Measurements from ENCODE around the gene SYP. TPM values are rescaled to one million over a fixed set of nuclear protein-coding genes. Genes with fewer than 3 reads are reported as not detected.
A peak's percentile ranks its signal among the peaks of the same experiment; 100 is the strongest.

Gene SYP
- total RNA-seq, 2 donors from 2014 or later = 6.4 to 7.4 TPM

DNA sequence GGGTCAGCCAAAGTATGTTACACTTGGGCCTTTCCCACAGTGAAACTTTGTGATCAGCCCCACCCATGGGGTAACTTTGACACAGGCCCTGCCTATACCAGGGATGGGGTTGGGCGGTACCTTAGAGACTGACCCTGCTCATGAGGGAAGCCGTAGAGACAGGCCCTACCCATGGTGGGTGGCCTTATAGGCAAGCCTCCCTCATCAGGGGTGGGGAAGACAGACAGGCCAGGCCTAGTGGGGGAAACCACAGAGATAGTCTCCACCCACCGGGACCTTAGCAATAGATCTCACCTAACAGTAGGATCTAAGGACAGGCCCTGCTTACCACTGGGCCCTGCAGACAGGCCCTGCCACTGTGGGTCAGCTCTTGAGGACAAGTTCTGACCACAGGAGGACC lies 21.5 kb downstream of the SYP start:
- Histone ChIP-seq H3K9me3 (no peaks in the 10 kb centered on the region), H3K36me3 (no peaks in the 10 kb centered on the region), H3K4me1 (no peaks in the 10 kb centered on the region), H3K4me3 (no peak overlapping the region), H3K27me3 (no peaks in the 10 kb centered on the region), H3K9ac (ENCODE audit: low read depth in 2 of 2, low read length in 2 of 2) (no peak overlapping the region), H3K27ac (no peak overlapping the region)
- DNase-seq = no peak
- intact Hi-C loops (cut with DNase I) = no loop called here
- TF ChIP-seq, protein P1, sequence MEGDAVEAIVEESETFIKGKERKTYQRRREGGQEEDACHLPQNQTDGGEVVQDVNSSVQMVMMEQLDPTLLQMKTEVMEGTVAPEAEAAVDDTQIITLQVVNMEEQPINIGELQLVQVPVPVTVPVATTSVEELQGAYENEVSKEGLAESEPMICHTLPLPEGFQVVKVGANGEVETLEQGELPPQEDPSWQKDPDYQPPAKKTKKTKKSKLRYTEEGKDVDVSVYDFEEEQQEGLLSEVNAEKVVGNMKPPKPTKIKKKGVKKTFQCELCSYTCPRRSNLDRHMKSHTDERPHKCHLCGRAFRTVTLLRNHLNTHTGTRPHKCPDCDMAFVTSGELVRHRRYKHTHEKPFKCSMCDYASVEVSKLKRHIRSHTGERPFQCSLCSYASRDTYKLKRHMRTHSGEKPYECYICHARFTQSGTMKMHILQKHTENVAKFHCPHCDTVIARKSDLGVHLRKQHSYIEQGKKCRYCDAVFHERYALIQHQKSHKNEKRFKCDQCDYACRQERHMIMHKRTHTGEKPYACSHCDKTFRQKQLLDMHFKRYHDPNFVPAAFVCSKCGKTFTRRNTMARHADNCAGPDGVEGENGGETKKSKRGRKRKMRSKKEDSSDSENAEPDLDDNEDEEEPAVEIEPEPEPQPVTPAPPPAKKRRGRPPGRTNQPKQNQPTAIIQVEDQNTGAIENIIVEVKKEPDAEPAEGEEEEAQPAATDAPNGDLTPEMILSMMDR (IDR thresholded peaks at IDR 0.05) = no peak

DNA sequence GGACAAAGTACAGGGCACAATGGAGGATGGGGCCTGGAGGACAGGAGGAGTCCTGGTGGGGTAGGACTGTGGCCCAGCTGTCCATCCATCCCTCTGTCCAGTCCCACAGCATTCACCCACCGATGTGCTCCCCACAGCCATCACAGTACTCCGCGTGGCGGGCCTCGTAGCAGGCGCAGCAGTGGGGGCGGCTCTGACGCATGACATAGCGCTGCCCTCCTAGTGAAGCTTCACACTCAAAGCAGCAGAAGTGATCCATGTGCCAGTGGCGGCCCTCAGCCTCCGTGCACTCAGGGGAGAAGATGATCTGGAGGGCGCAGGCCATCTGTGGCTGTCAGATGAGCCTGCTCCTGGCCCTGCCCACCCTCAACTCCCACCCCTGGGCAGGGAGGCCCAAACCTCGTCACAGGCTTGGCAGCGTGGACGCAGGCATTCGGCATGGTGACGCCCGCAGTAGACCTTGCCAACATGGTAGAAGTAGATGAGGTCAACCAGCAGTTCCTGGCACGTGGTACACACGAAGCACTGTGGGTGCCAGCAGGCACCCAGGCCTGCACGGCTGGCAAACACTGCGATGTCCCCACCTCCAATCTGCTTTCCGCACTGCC lies 22.0 kb downstream of the SYP start:
- Histone ChIP-seq H3K9ac (ENCODE audit: low read depth in 2 of 2, low read length in 2 of 2) (no peak overlapping the region), H3K36me3 (no peaks in the 10 kb centered on the region), H3K27me3 (no peaks in the 10 kb centered on the region), H3K4me1 (no peaks in the 10 kb centered on the region), H3K4me3 (no peak overlapping the region), H3K9me3 (no peaks in the 10 kb centered on the region), H3K27ac (no peak overlapping the region)
- intact Hi-C loops (cut with DNase I) = no loop called here
- TF ChIP-seq, protein P1 (IDR thresholded peaks at IDR 0.05) = no peak
- no peak for DNase-seq

DNA sequence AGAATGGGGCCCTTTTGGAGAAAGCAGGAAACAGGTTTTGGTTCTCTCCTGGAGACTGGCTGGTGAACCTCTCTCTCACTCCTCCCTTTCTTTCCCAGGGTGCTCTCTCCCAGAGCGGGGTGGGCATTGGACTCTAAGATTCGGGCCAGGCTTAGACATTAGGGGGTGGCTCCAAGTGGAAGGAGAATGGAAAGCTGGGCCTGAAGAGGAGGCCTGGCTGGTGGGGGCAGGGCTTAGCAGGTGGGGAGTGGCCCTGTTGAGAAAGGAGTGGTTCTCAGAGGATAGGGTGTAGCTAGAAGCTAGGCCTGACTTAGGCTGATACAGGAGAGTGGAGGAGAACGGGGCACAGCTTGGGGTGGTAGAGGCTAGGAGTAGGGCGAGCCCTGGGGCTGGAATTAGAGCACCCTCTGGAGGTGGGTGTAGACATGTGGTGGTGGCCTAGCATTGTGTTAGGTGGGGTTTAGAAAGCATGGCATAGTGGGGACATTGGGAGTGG lies 22.6 kb downstream of the SYP start:
- peak overlapping the region; percentile 56 for H3K27ac ChIP-seq
- TF ChIP-seq, protein P1 (IDR thresholded peaks at IDR 0.05) = no peak
- peak; percentile 62 for DNase-seq
- H3K9me3 ChIP-seq = no peaks in the 10 kb centered on the region
- peak overlapping the region; percentile 27 to 63 for H3K9ac ChIP-seq (ENCODE audit: low read depth in 2 of 2, low read length in 2 of 2)
- no peak overlapping the region for H3K4me3 ChIP-seq
- intact Hi-C loops (cut with DNase I) = no loop called here
- H3K4me1 ChIP-seq = no peaks in the 10 kb centered on the region
- no peaks in the 10 kb centered on the region for H3K36me3 ChIP-seq
- H3K27me3 ChIP-seq = no peaks in the 10 kb centered on the region

DNA sequence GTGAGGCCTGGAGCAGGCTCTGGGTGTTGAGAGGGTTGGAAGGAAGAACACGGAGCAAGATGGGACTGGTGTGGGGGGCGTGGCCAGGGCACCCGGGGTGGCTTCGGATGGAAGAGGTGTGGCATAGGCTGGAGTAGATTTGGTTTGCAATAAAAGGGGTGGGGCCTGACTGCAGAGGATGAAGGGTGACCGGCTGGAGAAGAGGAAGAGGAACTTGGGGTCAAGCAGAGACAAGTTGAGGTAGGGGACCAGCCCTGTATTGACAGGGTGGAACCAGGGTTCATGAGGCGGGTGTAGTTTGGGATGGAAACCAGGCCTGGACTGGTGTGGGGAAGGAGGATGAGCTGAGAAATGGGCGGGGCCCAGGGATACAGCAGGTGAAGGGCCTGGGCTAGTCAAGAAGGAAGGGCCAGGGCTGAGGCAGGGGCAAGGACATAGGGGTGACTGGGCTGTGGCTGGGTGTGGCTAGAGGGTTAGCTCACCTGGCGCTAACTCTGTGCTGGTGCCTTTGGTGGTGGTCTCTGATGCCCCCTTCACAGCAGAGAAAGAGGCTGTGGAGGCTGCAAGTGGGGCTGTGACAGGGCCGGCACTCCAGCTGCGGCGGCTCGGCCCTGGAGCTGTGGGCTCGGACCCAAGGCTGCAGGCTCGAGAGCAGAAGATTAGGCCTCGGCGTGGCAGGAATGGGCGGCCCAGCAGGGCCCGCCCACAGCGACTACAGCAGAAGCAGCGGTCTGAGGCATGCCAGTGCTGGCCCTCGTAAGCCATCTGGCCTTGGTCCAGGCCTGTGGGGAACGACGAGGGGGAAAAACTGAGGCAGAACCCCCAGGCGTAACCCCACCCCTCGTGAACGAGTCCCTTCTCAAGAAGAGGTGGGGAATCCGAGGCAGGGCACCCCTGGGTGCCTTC lies 23.3 kb downstream of the SYP start:
- TF ChIP-seq, protein P1 (IDR thresholded peaks at IDR 0.05) = no peak

DNA sequence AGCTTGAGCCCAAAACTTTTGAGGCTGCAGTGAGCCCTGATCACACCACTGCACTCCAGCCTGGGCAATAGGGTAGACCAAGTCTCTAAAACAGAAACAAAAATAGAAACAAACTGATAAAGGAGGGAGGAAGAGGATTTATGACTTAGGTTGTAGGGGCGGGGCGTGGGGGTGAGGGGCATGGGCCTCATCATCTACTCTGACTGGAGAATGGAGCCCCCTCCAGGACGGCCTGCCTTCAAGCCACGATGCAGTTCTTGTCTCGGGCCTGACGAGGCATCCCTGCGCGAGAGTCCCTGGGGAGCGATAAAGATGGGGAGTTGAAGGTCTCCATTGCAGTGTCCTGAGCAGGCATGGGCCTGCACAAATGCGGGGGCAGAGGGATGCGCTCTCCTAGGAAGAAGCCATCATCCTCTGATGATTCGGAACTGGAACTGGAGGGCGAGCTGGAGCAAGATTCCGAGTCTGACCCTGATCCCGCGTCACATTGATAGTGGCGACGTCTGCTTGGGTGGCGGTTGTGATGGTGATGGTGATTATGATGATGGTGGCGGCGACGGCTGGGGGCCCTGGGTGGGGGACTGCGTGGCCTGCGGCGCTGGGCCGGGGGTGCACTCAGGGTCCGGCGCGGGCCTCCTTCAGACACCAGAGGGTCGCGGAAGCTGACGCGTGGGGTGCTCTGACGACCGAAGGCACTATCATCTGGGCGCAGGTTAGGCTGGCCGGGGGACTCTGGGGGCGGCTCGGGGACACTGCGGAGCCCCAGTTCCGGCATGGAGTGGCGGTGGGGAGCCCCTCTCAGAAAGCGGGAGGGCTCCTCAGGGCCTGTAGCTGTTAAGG lies 24.3 kb downstream of the SYP start:
- intact Hi-C loops (cut with DNase I) = no loop called here
- H3K9ac ChIP-seq (ENCODE audit: low read depth in 2 of 2, low read length in 2 of 2) = no peak overlapping the region
- no peaks in the 10 kb centered on the region for H3K9me3 ChIP-seq
- H3K36me3 ChIP-seq = no peaks in the 10 kb centered on the region
- no peaks in the 10 kb centered on the region for H3K27me3 ChIP-seq
- no peaks in the 10 kb centered on the region for H3K4me1 ChIP-seq
- TF ChIP-seq, protein P1 (IDR thresholded peaks at IDR 0.05) = no peak
- peak overlapping the region; percentile 56 for H3K27ac ChIP-seq
- no peak overlapping the region for H3K4me3 ChIP-seq
- DNase-seq = no peak

More for the DNA sequence above, 23.3 kb downstream of the SYP start:
- H3K36me3 ChIP-seq = no peaks in the 10 kb centered on the region
- peak overlapping the region; percentile 27 to 63 for H3K9ac ChIP-seq (ENCODE audit: low read depth in 2 of 2, low read length in 2 of 2)
- no peak overlapping the region for H3K4me3 ChIP-seq
- no peaks in the 10 kb centered on the region for H3K4me1 ChIP-seq
- no peaks in the 10 kb centered on the region for H3K9me3 ChIP-seq
- H3K27ac ChIP-seq = peak overlapping the region; percentile 56
- DNase-seq = peak; percentile 74
- intact Hi-C loops (cut with DNase I) = no loop called here
- no peaks in the 10 kb centered on the region for H3K27me3 ChIP-seq
